Heart left ventricle (tissue), 13 donors: Measurements from ENCODE around the gene KRTAP16-1.

Source experiments
- POLR2A ChIP-seq, 2 donors: fragments of 450-650 bp; IDR thresholded peaks; one replicate each; pipeline ENCODE4 v1.6.1; 2017; ENCODE audit warnings: antibody characterized with exemption in 2 of 2, mild to moderate bottlenecking in 2 of 2, moderate library complexity in 2 of 2
- TF ChIP-seq, protein P1 (sequence below), 12 donors: fragments of 200-600 bp; sonication (generic) in 4 of 12; IDR thresholded peaks; one replicate each; pipeline versions ENCODE4 v1.5.0 to v1.8.0; 2018 to 2022; ENCODE audit warnings: antibody characterized with exemption in 12 of 12, mild to moderate bottlenecking in 5 of 12
- donor health status: ischemic (EF 13 %, LVEDD 7.1; RV severe dilation, severe dysfunction).
- donor health status: DM: no; HTN: yes; CAD: no.
- donor health status: DM: no; HTN: no; CAD: no.
- donor health status: ischemic (EF 25% LVEDD 6.9; RV normal size, moderate dysfunction).
- donor health status: ischemic (EF 25% LVEDD 5.7; RV mildly dilated, moderate dysfunction).
- donor health status: ischemic (EF 35%, LVEDD 5.7; RV mildly dilated, moderate dysfunction).
- donor health status: nonischemic (EF 11% LVEDD 7.7; RV severe dilation, severe dysfunction).
- donor health status: DM: yes; HTN: yes; CAD: no.
- donor health status: PGD.
- donor health status: ischemic (EF 29% LVEDD 5.4; RV normal size, mild dysfunction).
- donor health status: nonischemic (EF 23%, LVEDD 6.1; RV moderate dilation, normal function).

DNA sequence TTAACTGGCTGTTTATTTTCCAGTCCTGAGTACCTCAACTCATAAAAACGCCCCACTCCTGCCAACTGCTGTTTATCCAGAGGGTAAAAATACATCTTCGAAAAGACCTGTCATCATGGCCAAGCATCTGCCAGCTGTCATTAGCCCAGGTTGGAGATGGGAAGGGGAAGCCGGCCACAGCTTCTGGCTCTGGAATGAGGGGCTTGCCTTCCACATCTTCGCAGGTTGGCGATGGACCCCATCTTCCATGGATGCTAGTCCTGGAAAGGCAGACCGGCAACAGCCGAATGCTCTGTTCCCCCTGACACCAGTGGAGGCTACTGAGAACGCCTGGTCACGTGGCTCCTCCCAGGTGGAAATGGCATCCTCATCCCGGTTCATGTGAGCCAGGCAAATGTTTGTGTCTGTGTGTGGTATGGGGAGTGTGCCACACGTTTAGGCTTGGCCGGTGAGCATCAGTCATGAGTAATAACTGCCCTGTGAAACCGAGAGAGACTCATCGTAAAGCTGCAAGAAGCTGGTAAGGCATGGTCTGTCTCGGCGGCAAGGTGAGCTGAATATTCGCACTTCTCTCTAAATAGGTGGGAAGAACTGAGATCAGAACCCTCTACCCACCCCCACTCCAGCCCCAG lies 6.8 kb upstream of the KRTAP16-1 start:
- no peak for TF ChIP-seq POLR2A (IDR thresholded peaks at IDR 0.05)
- TF ChIP-seq, protein P1, sequence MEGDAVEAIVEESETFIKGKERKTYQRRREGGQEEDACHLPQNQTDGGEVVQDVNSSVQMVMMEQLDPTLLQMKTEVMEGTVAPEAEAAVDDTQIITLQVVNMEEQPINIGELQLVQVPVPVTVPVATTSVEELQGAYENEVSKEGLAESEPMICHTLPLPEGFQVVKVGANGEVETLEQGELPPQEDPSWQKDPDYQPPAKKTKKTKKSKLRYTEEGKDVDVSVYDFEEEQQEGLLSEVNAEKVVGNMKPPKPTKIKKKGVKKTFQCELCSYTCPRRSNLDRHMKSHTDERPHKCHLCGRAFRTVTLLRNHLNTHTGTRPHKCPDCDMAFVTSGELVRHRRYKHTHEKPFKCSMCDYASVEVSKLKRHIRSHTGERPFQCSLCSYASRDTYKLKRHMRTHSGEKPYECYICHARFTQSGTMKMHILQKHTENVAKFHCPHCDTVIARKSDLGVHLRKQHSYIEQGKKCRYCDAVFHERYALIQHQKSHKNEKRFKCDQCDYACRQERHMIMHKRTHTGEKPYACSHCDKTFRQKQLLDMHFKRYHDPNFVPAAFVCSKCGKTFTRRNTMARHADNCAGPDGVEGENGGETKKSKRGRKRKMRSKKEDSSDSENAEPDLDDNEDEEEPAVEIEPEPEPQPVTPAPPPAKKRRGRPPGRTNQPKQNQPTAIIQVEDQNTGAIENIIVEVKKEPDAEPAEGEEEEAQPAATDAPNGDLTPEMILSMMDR (IDR thresholded peaks at IDR 0.05): no peak
